GM10266 (cell line): ENCODE measurements around the gene NTN1.

Source experiments
- DNase-seq: peaks from one replicate; pipeline ENCODE4 v3.0.0; 2012; ENCODE audit errors: extremely low spot score
- TF ChIP-seq, protein P1 (sequence below): IDR thresholded peaks from 2 replicates; pipeline ENCODE4 v1.5.1; 2012; ENCODE audit warnings: mild to moderate bottlenecking, low read depth; ENCODE audit not compliant: control insufficient read depth, insufficient read depth; ENCODE audit errors: missing control alignments

The NTN1 gene

DNA sequence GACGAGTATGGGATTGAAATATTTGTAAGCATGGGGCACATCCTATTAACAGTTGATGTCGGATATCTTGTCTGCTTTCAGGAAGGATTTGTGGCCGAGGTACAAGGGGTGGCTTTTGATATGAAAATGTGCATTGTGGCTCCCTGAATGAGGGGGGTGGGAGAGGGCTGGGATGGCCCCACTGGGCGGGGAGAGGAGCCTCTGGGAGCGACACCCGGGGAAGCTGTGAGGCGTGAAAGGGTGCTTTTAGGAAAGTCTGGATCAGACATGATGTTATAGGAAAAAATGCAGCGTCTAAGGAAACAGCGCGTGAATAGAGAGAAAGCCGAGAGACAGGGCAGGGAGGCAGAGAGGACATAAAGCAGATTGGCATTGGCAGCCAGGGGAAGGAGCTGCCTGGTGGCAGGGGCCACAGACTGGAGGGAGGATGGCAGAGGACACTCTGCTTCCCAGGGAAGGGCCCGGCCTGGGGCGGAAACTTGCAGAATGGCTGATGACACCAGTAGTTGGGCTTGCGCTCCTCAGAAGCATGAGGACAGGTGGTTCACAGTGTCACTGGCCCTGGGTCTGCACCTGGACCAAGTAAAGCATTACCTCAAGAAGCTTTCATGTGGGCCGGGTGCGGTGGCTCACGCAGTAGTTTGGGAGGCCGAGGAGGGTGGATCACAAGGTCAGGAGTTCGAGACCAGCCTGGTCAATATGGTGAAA lies 95.7 kb downstream of the NTN1 start:
- TF ChIP-seq, protein P1, sequence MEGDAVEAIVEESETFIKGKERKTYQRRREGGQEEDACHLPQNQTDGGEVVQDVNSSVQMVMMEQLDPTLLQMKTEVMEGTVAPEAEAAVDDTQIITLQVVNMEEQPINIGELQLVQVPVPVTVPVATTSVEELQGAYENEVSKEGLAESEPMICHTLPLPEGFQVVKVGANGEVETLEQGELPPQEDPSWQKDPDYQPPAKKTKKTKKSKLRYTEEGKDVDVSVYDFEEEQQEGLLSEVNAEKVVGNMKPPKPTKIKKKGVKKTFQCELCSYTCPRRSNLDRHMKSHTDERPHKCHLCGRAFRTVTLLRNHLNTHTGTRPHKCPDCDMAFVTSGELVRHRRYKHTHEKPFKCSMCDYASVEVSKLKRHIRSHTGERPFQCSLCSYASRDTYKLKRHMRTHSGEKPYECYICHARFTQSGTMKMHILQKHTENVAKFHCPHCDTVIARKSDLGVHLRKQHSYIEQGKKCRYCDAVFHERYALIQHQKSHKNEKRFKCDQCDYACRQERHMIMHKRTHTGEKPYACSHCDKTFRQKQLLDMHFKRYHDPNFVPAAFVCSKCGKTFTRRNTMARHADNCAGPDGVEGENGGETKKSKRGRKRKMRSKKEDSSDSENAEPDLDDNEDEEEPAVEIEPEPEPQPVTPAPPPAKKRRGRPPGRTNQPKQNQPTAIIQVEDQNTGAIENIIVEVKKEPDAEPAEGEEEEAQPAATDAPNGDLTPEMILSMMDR = no peak
- no peak for DNase-seq

GRCh38 chr17:9120471-9120870 lies 99.2 kb downstream of the NTN1 start:
- DNase-seq = no peak

GRCh38 chr17:9121186-9121820 lies 100.0 kb downstream of the NTN1 start:
- TF ChIP-seq, protein P1 = no peak
- no peak for DNase-seq

More at GRCh38 chr17:9120471-9120870, 99.2 kb downstream of the NTN1 start:
- TF ChIP-seq, protein P1 = peak; percentile 19

GRCh38 chr17:9123594-9124553 lies 102.6 kb downstream of the NTN1 start:
- TF ChIP-seq, protein P1 = no peak
- no peak for DNase-seq

DNA sequence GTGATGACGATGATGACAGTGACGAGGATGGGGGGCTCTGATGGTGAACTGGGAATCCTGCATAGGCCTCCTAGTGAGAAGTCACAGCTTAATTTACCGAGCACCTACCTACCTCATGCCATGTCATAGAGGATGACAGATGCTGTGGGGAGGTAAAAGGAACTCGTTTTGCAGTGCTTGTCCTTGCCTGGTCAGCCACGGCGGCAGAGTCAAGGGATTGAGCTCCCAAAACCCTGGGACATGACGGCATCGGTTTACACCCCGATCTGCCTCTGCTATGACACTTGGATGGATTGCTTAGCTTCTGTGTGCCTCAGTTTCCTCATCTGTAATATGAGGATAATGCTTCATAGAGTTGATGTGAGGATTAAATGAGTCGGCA lies 103.2 kb downstream of the NTN1 start:
- DNase-seq = no peak
- TF ChIP-seq, protein P1 = no peak

DNA sequence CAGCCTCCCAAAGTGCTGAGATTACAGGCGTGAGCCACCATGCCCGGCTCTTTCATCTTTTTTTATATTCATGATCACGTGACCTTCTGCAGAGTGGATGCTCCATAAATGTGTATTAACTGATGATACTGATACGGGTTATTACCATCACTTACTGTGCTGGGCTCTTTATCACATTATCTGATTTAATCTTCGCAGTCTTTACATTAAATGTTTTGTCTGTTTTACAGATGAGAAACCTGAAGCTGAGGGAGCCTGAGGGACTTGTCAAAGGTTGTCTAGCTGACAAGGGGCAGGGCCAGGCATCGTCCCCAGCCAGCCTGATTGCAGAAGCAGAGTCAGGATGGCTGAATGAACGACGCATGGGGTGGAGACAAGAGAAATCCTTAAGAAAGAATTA lies 104.4 kb downstream of the NTN1 start:
- DNase-seq = no peak
- TF ChIP-seq, protein P1 = no peak
